ENCODE results near the gene PER2. TPM values are rescaled to one million over a fixed set of nuclear protein-coding genes. Genes with fewer than 3 reads are reported as not detected.

PER2 gene
- total and polyA plus RNA-seq, 12 donors, result 1.4 to 19.0 (median 7.1) TPM

- no peaks in the 10 kb centered on the region for H3K9me3 ChIP-seq
- peak overlapping the region in 9 of 10 donors; percentile 15 to 69 (median 65) for H3K4me3 ChIP-seq
- H3K36me3 ChIP-seq, result peaks cover 0 to 5% (median 0%) of the 10 kb centered on the region in 9 donors
- TF ChIP-seq, protein P1, sequence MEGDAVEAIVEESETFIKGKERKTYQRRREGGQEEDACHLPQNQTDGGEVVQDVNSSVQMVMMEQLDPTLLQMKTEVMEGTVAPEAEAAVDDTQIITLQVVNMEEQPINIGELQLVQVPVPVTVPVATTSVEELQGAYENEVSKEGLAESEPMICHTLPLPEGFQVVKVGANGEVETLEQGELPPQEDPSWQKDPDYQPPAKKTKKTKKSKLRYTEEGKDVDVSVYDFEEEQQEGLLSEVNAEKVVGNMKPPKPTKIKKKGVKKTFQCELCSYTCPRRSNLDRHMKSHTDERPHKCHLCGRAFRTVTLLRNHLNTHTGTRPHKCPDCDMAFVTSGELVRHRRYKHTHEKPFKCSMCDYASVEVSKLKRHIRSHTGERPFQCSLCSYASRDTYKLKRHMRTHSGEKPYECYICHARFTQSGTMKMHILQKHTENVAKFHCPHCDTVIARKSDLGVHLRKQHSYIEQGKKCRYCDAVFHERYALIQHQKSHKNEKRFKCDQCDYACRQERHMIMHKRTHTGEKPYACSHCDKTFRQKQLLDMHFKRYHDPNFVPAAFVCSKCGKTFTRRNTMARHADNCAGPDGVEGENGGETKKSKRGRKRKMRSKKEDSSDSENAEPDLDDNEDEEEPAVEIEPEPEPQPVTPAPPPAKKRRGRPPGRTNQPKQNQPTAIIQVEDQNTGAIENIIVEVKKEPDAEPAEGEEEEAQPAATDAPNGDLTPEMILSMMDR (IDR thresholded peaks at IDR 0.05), result no peak
- peak in 1 of 8 donors; percentile 2 for ATAC-seq
- H3K27ac ChIP-seq, result no peak overlapping the region
- intact Hi-C loops (cut with DNase I), result no loop called here
- DNase-seq, result peak in 1 of 2 donors; percentile 36
- H3K27me3 ChIP-seq, result peaks cover 0 to 60% (median 19%) of the 10 kb centered on the region in 7 donors
- 22 to 23% methylated on average over 60 to 75 of the region's 75 CpGs for WGBS, 2 donors
- peaks cover 10 to 46% (median 33%) of the 10 kb centered on the region in 9 donors for H3K4me1 ChIP-seq
Observed at GRCh38 chr2:238238766-238239542, 49.5 kb downstream of the PER2 start.

- no peaks in the 10 kb centered on the region for H3K36me3 ChIP-seq
- TF ChIP-seq, protein P1 (IDR thresholded peaks at IDR 0.05), result no peak
- no peak for DNase-seq
- no peaks in the 10 kb centered on the region for H3K9me3 ChIP-seq
- peaks cover 0 to 60% (median 19%) of the 10 kb centered on the region in 7 donors for H3K27me3 ChIP-seq
- WGBS, 2 donors, result 91% methylated on average over 5 of the region's 5 CpGs
- H3K27ac ChIP-seq, result no peak overlapping the region
- peaks cover 10 to 42% (median 31%) of the 10 kb centered on the region in 9 donors for H3K4me1 ChIP-seq
- intact Hi-C loops (cut with DNase I), result no loop called here
- no peak overlapping the region for H3K4me3 ChIP-seq
- no peak for ATAC-seq
Observed at GRCh38 chr2:238238311-238238765, 50.1 kb downstream of the PER2 start.

- H3K27me3 ChIP-seq, result peaks cover 0 to 60% (median 19%) of the 10 kb centered on the region in 7 donors
- TF ChIP-seq, protein P1 (IDR thresholded peaks at IDR 0.05), result no peak
- no peak for DNase-seq
- no peaks in the 10 kb centered on the region for H3K9me3 ChIP-seq
- intact Hi-C loops (cut with DNase I), result no loop called here
- no peak for ATAC-seq
- H3K27ac ChIP-seq, result no peak overlapping the region
- 79 to 90% methylated on average over 11 of the region's 11 CpGs for WGBS, 2 donors
- no peaks in the 10 kb centered on the region for H3K36me3 ChIP-seq
- H3K4me3 ChIP-seq, result no peak overlapping the region
- peaks cover 5 to 34% (median 24%) of the 10 kb centered on the region in 9 donors for H3K4me1 ChIP-seq
Observed at GRCh38 chr2:238237431-238238135, 50.8 kb downstream of the PER2 start.

DNA sequence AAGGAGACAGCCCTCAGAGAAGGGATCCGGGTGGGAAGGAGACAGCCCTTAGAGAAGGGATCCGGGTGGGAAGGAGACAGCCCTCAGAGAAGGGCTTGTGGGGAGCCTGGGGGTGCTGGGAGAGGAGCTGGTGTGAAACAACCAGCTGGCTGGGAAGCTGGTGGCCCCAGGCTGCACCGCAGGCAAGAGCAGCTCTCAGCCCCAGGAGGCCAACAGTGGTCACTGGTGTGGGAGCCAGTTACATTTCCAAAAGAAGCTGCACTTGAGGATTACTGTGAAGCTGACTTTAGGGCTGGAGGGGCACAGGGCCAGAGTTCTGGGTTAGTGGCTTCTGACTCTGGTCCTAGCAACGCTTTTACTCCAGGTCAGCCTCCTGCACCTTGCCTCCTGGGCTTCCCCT lies 51.8 kb downstream of the PER2 start:
- no peaks in the 10 kb centered on the region for H3K9me3 ChIP-seq
- ATAC-seq (no peak), DNase-seq (no peak)
- 81 to 93% methylated on average over 4 of the region's 4 CpGs for WGBS, 2 donors
- no peak overlapping the region for H3K4me3 ChIP-seq
- H3K36me3 ChIP-seq, result no peaks in the 10 kb centered on the region
- no peak overlapping the region for H3K27ac ChIP-seq
- H3K4me1 ChIP-seq, result peaks cover 4 to 32% (median 18%) of the 10 kb centered on the region in 9 donors
- intact Hi-C loops (cut with DNase I), result no loop called here
- peaks cover 0 to 58% (median 19%) of the 10 kb centered on the region in 7 donors for H3K27me3 ChIP-seq
- TF ChIP-seq, protein P1 (IDR thresholded peaks at IDR 0.05), result no peak
